HepG2 (cell line): ENCODE data around the gene MAPK14. TPM values are rescaled to one million over a fixed set of nuclear protein-coding genes. Genes with fewer than 3 reads are reported as not detected.

ENCODE experiments used
- ATAC-seq: fragments of 200-7000 bp; cut with Tn5 transposase; 3 replicates; pipeline ENCODE4 v1.9.1; 2020; ENCODE audit warnings: mild to moderate bottlenecking, moderate library complexity
- BruUV-seq: library from RNA; stranded (reverse); fragments of 400-500 nt; replicated peaks from 2 replicates; lab custom pipeline; 2021; lab: Mats Ljungman, UMichigan
- CTCF ChIA-PET: fragments of 300-600 bp; formaldehyde crosslinking; extraction: SDS; loops from one replicate; lab custom pipeline; 2021; ENCODE audit warnings: low total read pairs, inconsistent platforms, low intra/inter-chr PET ratio; lab: Yijun Ruan, JAX
- POLR2A ChIA-PET: fragments of 350-600 bp; sonication (Branson Sonifier 250); formaldehyde crosslinking; loops from one replicate; lab custom pipeline; 2020; ENCODE audit warnings: antibody characterized with exemption, inconsistent platforms; lab: Yijun Ruan, JAX
- DNase-seq: peaks from one replicate; pipeline ENCODE4 v3.0.0-alpha.2; 2015; ENCODE audit warnings: low spot score
- FAIRE-seq: peaks from 3 replicates; lab custom pipeline; 2011; peaks lifted over from hg19 to GRCh38; lab: Jason Lieb, UNC
- H2AFZ ChIP-seq: one replicate; pipeline ENCODE4 v1.6.1; 2011; ENCODE audit warnings: low read length, inconsistent platforms
- H3K27ac ChIP-seq: fragments of 300-600 bp; 3 replicates; pipeline ENCODE4 v1.8.0; 2011; ENCODE audit warnings: mixed run types, mild to moderate bottlenecking, mixed read lengths, low read length, inconsistent platforms; ENCODE audit not compliant: insufficient read depth; ENCODE audit errors: extremely low read length
- H3K27me3 ChIP-seq, 2 experiments: fragments of 200-600 bp in 1 of 2; 2 replicates in 1 of 2; 3 replicates in 1 of 2; pipeline versions ENCODE4 v1.6.0 to v1.8.0; 2011; ENCODE audit warnings: low read length in 2 of 2, mild to moderate bottlenecking in 2 of 2, moderate library complexity in 2 of 2, inconsistent platforms in 1 of 2; ENCODE audit not compliant: insufficient read depth in 2 of 2, control insufficient read depth in 1 of 2
- H3K36me3 ChIP-seq, 2 experiments: fragments of 200-600 bp in 1 of 2; replicated peaks in 1 of 2; 2 replicates in 1 of 2; 3 replicates in 1 of 2; pipeline versions ENCODE4 v1.5.1 to v1.8.0; 2011; ENCODE audit warnings: low read length in 2 of 2, inconsistent platforms in 1 of 2; ENCODE audit not compliant: insufficient read depth in 2 of 2, control insufficient read depth in 1 of 2
- H3K4me1 ChIP-seq: 2 replicates; pipeline ENCODE4 v1.5.1; 2012; ENCODE audit warnings: low read length, inconsistent platforms; ENCODE audit not compliant: insufficient read depth
- H3K4me2 ChIP-seq: 2 replicates; pipeline ENCODE4 v1.6.0; 2011; ENCODE audit warnings: low read depth, low read length, inconsistent platforms
- H3K4me3 ChIP-seq, 3 experiments: fragments of 200-600 bp in 1 of 3; sonication (generic), shearing (Covaris generic) in 1 of 3; replicated peaks in 1 of 3; 2 replicates each; pipeline ENCODE4 v1.5.1; 2011 to 2016; ENCODE audit warnings: low read length in 3 of 3, inconsistent platforms in 2 of 3, low read depth in 2 of 3, mild to moderate bottlenecking in 2 of 3, control low read depth in 1 of 3, mixed read lengths in 1 of 3; ENCODE audit not compliant: insufficient read depth in 1 of 3
- H3K79me2 ChIP-seq: one replicate; pipeline ENCODE4 v1.6.1; 2011; ENCODE audit warnings: low read length, inconsistent platforms; ENCODE audit not compliant: insufficient read depth
- H3K9ac ChIP-seq: 2 replicates; pipeline ENCODE4 v1.6.0; 2011; ENCODE audit warnings: mild to moderate bottlenecking, low read depth, low read length, inconsistent platforms; ENCODE audit not compliant: insufficient read depth
- H3K9me3 ChIP-seq: 2 replicates; pipeline ENCODE4 v1.5.1; 2012; ENCODE audit warnings: mild to moderate bottlenecking, low read length
- H4K20me1 ChIP-seq: 2 replicates; pipeline ENCODE4 v1.6.0; 2011; ENCODE audit warnings: inconsistent platforms, mild to moderate bottlenecking, low read length, moderate library complexity; ENCODE audit not compliant: insufficient read depth
- ZNF12 ChIP-seq: sonication (generic); formaldehyde crosslinking; IDR thresholded peaks from 2 replicates; pipeline ENCODE4 v1.5.0; 2020; ENCODE audit warnings: missing genetic modification reagents
- WGBS: methylation state at CpG from one replicate; pipeline ENCODE4 v1.1.6; 2017; ENCODE audit warnings: low lambda C conversion rate; 5-methylcytosine and 5-hydroxymethylcytosine counted together
- in situ Hi-C: cut with HindIII; loops from 2 replicates; pipeline ENCODE4 v1.10.0; 2017; ENCODE audit warnings: low pct_unique_long_range_greater_than_20kb; ENCODE audit not compliant: extremely low pct_ligation_motif_present
- intact Hi-C: fragments of 100-400 bp; cut with micrococcal nuclease; formaldehyde crosslinking; loops from one replicate; pipeline ENCODE4 v1.10.0; 2022; ENCODE audit not compliant: unreplicated experiment
- polyA plus RNA-seq, 8 experiments: library from polyadenylated mRNA; depleted of rRNA in 3 of 8; stranded (reverse) in 7 of 8; unstranded in 1 of 8; fragments of >200 nt; fragmentation: Illumina TruSeq in 4 of 8; extraction: Trizol in 4 of 8; gene quantifications; 2 replicates each; pipeline versions ENCODE4 v1.2.1 to v1.2.3, GENCODE V29; 2011 to 2016; ENCODE audit warnings: low read depth in 4 of 8, missing spikeins in 1 of 8, mixed read lengths in 1 of 8; ENCODE audit not compliant: insufficient read depth in 1 of 8
- total RNA-seq, 5 experiments: library from RNA; depleted of rRNA; stranded (reverse); fragments of >200 nt; fragmentation: Illumina TruSeq; extraction: Trizol; gene quantifications; 2 replicates each; pipeline ENCODE4 v1.2.3, GENCODE V29; 2016; ENCODE audit warnings: low read depth in 1 of 5
- TF ChIP-seq, protein P1 (sequence below): IDR thresholded peaks from 2 replicates; pipeline ENCODE4 v1.6.1; 2016; ENCODE audit warnings: mild to moderate bottlenecking, missing biosample characterization, missing genetic modification reagents

The MAPK14 gene
- total and polyA plus RNA-seq, 2 of the 13 experiments (the other 11 are each of a cell fraction or from before 2014, with no cell fraction given), result 66.3 to 67.3 TPM

- peak; percentile 99 for TF ChIP-seq ZNF12
- TF ChIP-seq, protein P1, sequence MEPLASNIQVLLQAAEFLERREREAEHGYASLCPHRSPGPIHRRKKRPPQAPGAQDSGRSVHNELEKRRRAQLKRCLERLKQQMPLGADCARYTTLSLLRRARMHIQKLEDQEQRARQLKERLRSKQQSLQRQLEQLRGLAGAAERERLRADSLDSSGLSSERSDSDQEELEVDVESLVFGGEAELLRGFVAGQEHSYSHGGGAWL (CRISPR knock-in tag), result no peak
- Histone ChIP-seq H3K9me3 (peaks cover 7% of the 10 kb centered on the region; the same call in 1 of the 2 replicates), H3K27me3 (no peaks in the 10 kb centered on the region), H4K20me1 (no peaks in the 10 kb centered on the region), H3K4me2 (no peak overlapping the region), H3K4me1 (no peaks in the 10 kb centered on the region), H3K79me2 (no peaks in the 10 kb centered on the region), H2AFZ (no peak overlapping the region), H3K4me3 (no peak overlapping the region), H3K9ac (no peak overlapping the region), H3K36me3 (no peaks in the 10 kb centered on the region), H3K27ac (no peak overlapping the region)
- ATAC-seq (no peak), FAIRE-seq (no peak), DNase-seq (no peak)
- ChIA-PET CTCF (interaction anchor here (0.6 kb wide), 1 partner anchor 28 kb away, joined by 3 read pairs; no protein-coding TSS in a partner anchor), POLR2A (no interaction called here)
- intact Hi-C loops (no loop called here), in situ Hi-C loops (no loop called here)
- BruUV-seq, result no TSS peak
- 77% methylated on average over 4 of the region's 4 CpGs for WGBS
Observed at GRCh38 chr6:36160147-36160760, 132.6 kb downstream of the MAPK14 start.

Other genes with a start within 250 kb of the MAPK14 start
- not detected in 2 replicates for gene CLPSL1, start 246.8 kb upstream of the MAPK14 start, total RNA-seq (2016; rRNA removed; fragmentation: Illumina TruSeq; extraction: Trizol)
- gene CLPSL1, start 246.8 kb upstream of the MAPK14 start, polyA plus RNA-seq (2011; rRNA removed), result not detected in 2 replicates
- not detected in 2 replicates for gene CLPS, start 230.5 kb upstream of the MAPK14 start, total RNA-seq (2016; rRNA removed; fragmentation: Illumina TruSeq; extraction: Trizol)
- gene CLPS, start 230.5 kb upstream of the MAPK14 start, polyA plus RNA-seq (2011; rRNA removed), result 0.20 TPM in 1 of 2 replicates, not detected in the other
- gene LHFPL5, start 222.5 kb upstream of the MAPK14 start, total RNA-seq (2016; rRNA removed; fragmentation: Illumina TruSeq; extraction: Trizol), result not detected in 2 replicates
- gene LHFPL5, start 222.5 kb upstream of the MAPK14 start, polyA plus RNA-seq (2011; rRNA removed), result 0.03 TPM in 1 of 2 replicates, not detected in the other
- gene SRPK1, start 106.7 kb upstream of the MAPK14 start, total RNA-seq (2016; rRNA removed; fragmentation: Illumina TruSeq; extraction: Trizol), result 142 and 184 TPM in 2 replicates
- 50.6 and 56.4 TPM in 2 replicates for gene SRPK1, start 106.7 kb upstream of the MAPK14 start, polyA plus RNA-seq (2011; rRNA removed)
- gene SLC26A8, start 3.2 kb upstream of the MAPK14 start, total RNA-seq (2016; rRNA removed; fragmentation: Illumina TruSeq; extraction: Trizol), result not detected in 2 replicates
- 0.42 and 0.46 TPM in 2 replicates for gene SLC26A8, start 3.2 kb upstream of the MAPK14 start, polyA plus RNA-seq (2011; rRNA removed)
- 12.7 and 17.8 TPM in 2 replicates for gene MAPK13, start 102.7 kb downstream of the MAPK14 start, total RNA-seq (2016; rRNA removed; fragmentation: Illumina TruSeq; extraction: Trizol)
- gene MAPK13, start 102.7 kb downstream of the MAPK14 start, polyA plus RNA-seq (2011; rRNA removed), result 43.4 and 48.6 TPM in 2 replicates
- 12.3 and 14.7 TPM in 2 replicates for gene BRPF3, start 168.9 kb downstream of the MAPK14 start, total RNA-seq (2016; rRNA removed; fragmentation: Illumina TruSeq; extraction: Trizol)
- gene BRPF3, start 168.9 kb downstream of the MAPK14 start, polyA plus RNA-seq (2011; rRNA removed), result 22.9 and 25.2 TPM in 2 replicates
- gene PNPLA1, start 242.3 kb downstream of the MAPK14 start, total RNA-seq (2016; rRNA removed; fragmentation: Illumina TruSeq; extraction: Trizol), result not detected in 2 replicates
- not detected in 2 replicates for gene PNPLA1, start 242.3 kb downstream of the MAPK14 start, polyA plus RNA-seq (2011; rRNA removed)